Activated CD4-positive, alpha-beta memory T cell treated with anti-CD3 and anti-CD28 coated beads for 36 hours (primary cell): Measurements from ENCODE around the gene FSTL3. TPM values are rescaled to one million over a fixed set of nuclear protein-coding genes. Genes with fewer than 3 reads are reported as not detected.

Source experiments
- CTCF ChIA-PET: fragments of 350-600 bp; sonication (Branson Sonifier 250); formaldehyde crosslinking; loops from one replicate; lab custom pipeline; 2021; ENCODE audit warnings: antibody characterized with exemption, inconsistent platforms; lab: Charles Lee
- POLR2A ChIA-PET: fragments of 350-600 bp; sonication (Branson Sonifier 250); formaldehyde crosslinking; loops from one replicate; lab custom pipeline; 2021; ENCODE audit warnings: antibody characterized with exemption; lab: Charles Lee
- DNase-seq: peaks from one replicate; pipeline ENCODE4 v3.0.0-alpha.2; 2020
- H3K27ac Mint-ChIP-seq: one replicate; pipeline ENCODE4 v1.8.0; 2021; ENCODE audit warnings: mixed read lengths
- H3K27me3 Mint-ChIP-seq: one replicate; pipeline ENCODE4 v1.8.0; 2021; ENCODE audit warnings: mixed read lengths
- H3K36me3 Mint-ChIP-seq: one replicate; pipeline ENCODE4 v1.8.0; 2021; ENCODE audit warnings: mixed read lengths
- H3K4me1 Mint-ChIP-seq: one replicate; pipeline ENCODE4 v1.8.0; 2021; ENCODE audit warnings: low read depth, mixed read lengths
- H3K4me3 Mint-ChIP-seq: one replicate; pipeline ENCODE4 v1.8.0; 2021; ENCODE audit warnings: mild to moderate bottlenecking, mixed read lengths
- H3K9me3 Mint-ChIP-seq: one replicate; pipeline ENCODE4 v1.8.0; 2021; ENCODE audit warnings: mixed read lengths
- intact Hi-C: fragments of 100-400 bp; cut with micrococcal nuclease; formaldehyde crosslinking; loops from one replicate; pipeline ENCODE4 v1.15.1; 2023
- total RNA-seq, 2 experiments: library from RNA; stranded (reverse); gene quantifications; one replicate each; pipeline ENCODE4 v1.2.3, GENCODE V29; 2021

Gene FSTL3
- total RNA-seq, 2 experiments from 2014 or later, result 5.7 to 6.0 TPM

DNA sequence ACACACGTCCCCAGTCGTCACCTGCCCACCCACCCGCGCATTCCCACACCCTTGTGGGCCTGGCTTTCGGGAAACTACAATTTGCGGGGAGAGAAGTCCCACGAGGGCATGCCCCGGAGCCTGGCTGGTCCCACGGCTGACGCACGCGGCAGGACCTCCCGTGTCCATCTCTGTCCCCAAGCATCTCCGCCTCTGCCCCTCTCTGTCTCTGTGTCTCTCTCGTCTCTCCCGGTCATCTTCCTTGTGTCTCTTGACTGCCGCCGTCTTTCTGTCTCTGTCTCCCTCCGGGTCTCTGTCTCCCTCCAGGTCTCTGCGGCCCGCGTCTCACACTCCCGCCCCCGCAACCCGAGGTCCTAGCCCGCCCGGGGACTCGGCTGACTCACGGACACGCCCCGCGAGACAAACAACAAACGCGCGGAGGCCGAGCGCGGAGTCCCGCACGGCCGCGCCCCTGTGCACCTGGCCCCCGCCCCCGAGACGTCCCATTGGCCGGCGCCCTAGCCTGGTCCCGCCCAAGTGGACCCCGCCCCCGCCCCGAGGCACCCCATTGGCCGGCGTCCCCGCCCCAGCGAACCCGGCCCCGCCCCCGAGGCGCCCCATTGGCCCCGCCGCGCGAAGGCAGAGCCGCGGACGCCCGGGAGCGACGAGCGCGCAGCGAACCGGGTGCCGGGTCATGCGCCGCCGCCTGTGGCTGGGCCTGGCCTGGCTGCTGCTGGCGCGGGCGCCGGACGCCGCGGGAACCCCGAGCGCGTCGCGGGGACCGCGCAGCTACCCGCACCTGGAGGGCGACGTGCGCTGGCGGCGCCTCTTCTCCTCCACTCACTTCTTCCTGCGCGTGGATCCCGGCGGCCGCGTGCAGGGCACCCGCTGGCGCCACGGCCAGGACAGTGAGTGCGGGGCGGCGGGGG lies 36.7 kb upstream of the FSTL3 start, which contains the start of gene FGF22:
FGF22 (plus strand) TSS at position 627 of the 908 bp plus-strand sequence; CDS start at position 674, 47 bp downstream.
- Mint-ChIP-seq H3K27me3 (no peaks in the 10 kb centered on the region), H3K4me3 (peak within 1 kb of the TSS; percentile 65), H3K4me1 (peaks cover 13% of the 10 kb centered on the region), H3K27ac (no peak within 1 kb of the TSS), H3K36me3 (no peaks in the 10 kb centered on the region), H3K9me3 (no peaks in the 10 kb centered on the region)
- POLR2A ChIA-PET, result no interaction called here
- intact Hi-C loops, result loop anchor here (10.0 kb wide), 1 partner anchor 55 kb away; the partner anchor contains the start of gene HCN2
- peak; percentile 96 for DNase-seq
- CTCF ChIA-PET, result no interaction called here

DNA sequence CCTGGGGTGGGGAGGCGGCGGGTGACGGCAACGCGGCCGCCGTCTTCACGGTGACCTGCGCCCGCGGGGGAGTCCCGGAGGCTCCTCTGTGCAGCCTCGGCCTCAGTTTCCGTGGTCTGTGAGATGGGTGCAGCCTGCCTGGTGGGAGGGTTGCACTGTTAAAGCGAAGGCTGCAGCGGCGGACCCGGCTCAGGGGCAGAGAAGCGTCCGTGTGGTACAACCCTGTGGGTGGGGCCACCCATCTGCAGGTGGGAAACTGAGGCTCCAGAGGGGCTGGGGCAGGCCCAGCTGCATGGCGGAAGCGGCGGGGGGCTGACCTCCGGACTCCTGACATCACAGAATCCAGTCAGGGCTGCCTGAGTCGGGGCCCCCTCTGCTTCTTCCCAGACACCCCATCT lies 36.0 kb upstream of the FSTL3 start:
- CTCF ChIA-PET, result no interaction called here
- Mint-ChIP-seq H3K4me3 (no peak overlapping the region), H3K4me1 (peaks cover 13% of the 10 kb centered on the region), H3K9me3 (no peaks in the 10 kb centered on the region), H3K36me3 (no peaks in the 10 kb centered on the region), H3K27ac (no peak overlapping the region), H3K27me3 (no peaks in the 10 kb centered on the region)
- no peak for DNase-seq
- intact Hi-C loops, result no loop called here
- POLR2A ChIA-PET, result no interaction called here

DNA sequence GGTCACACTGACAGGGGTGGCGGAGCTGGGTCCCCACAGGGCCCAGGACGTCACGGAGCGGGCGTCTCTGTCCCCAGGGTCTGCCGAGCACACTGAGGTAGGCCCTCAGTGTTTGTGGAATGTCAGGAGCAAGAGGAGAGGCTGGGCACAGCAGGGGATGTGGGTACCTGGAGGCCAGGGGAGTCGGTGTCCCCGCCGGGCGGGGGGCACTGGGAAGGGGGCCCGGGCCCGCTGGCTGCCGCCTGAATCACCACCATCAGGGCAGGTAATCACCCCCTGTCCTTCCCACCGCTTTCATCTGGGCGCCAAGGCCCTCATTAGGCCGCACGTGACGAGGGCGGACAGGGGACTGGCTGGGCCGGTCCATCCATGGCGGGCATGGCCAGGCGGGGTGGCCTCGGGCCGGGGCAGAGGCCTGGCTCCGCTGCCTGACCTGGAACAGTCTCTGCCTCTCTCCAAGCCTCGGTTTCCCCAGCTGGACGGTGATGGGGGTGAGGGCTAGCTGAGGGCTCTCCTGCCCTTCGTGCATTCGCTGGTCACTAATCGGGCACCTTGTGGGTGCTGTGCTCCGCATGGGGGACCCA lies 35.5 kb upstream of the FSTL3 start:
- CTCF ChIA-PET, result no interaction called here
- Mint-ChIP-seq H3K36me3 (no peaks in the 10 kb centered on the region), H3K4me1 (peaks cover 13% of the 10 kb centered on the region), H3K4me3 (no peak overlapping the region), H3K27me3 (no peaks in the 10 kb centered on the region), H3K9me3 (no peaks in the 10 kb centered on the region), H3K27ac (no peak overlapping the region)
- POLR2A ChIA-PET, result no interaction called here
- no peak for DNase-seq
- intact Hi-C loops, result no loop called here

DNA sequence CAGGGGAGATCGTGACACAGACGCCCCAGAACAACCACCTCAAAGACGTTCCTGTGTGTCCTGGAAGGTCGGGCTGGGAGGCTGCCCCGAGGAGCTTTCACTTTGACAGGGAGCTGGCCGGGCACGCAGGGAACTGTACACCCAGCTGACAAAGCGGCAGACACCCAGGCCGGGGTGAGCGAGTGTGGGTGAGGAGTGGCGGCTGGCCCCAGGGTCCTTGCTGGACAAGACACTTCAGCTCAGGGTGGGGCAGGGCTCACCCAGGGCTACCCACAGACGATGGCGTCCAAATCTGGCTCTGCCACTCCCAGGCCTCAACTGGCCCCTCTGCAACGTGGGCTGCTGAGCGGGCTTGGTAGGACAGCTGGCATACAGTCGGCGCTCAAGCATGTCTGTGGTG lies 34.5 kb upstream of the FSTL3 start:
- H3K27me3 Mint-ChIP-seq, result no peaks in the 10 kb centered on the region
- ChIA-PET POLR2A (no interaction called here), CTCF (no interaction called here)
- no peaks in the 10 kb centered on the region for H3K9me3 Mint-ChIP-seq
- no peak overlapping the region for H3K27ac Mint-ChIP-seq
- no peak for DNase-seq
- intact Hi-C loops, result no loop called here
- H3K36me3 Mint-ChIP-seq, result peaks cover 4% of the 10 kb centered on the region
- no peak overlapping the region for H3K4me3 Mint-ChIP-seq
- H3K4me1 Mint-ChIP-seq, result peaks cover 13% of the 10 kb centered on the region

DNA sequence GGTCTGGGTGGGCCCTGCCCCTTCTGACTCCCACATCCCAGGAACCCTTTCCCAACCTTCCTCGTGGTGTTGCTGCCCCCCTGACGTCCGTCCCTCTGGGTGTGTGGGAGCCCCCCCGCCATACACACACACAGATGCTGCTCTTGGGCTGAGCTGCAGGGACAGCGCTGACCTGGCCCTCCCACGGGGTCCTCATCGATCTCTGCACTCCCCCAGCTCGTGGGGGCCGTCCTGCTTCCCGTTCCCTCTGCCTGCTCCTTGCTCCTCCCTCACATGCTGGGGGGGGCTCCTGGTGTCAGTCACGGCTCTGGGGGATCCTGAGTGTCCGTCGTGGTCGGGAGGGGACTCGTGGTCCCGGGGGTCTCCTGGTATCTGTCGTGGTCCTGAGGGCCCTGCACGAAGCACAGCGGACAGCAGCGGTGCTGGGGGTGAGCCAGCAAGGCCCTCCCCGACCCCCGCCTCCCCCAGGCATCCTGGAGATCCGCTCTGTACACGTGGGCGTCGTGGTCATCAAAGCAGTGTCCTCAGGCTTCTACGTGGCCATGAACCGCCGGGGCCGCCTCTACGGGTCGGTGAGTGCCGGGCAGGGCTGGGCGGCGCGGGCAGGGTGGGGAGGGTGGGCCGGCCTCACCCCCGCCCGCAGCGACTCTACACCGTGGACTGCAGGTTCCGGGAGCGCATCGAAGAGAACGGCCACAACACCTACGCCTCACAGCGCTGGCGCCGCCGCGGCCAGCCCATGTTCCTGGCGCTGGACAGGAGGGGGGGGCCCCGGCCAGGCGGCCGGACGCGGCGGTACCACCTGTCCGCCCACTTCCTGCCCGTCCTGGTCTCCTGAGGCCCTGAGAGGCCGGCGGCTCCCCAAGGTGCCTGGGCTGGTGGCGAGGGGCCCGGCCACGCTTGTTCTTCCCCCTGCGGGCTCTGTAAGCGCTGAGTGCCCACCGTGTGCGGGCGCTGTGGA lies 33.1 kb upstream of the FSTL3 start:
- H3K27ac Mint-ChIP-seq, result no peak overlapping the region
- no peak overlapping the region for H3K4me3 Mint-ChIP-seq
- ChIA-PET POLR2A (no interaction called here), CTCF (no interaction called here)
- peaks cover 13% of the 10 kb centered on the region for H3K4me1 Mint-ChIP-seq
- H3K9me3 Mint-ChIP-seq, result no peaks in the 10 kb centered on the region
- intact Hi-C loops, result no loop called here
- DNase-seq, result no peak
- peaks cover 8% of the 10 kb centered on the region for H3K36me3 Mint-ChIP-seq
- no peaks in the 10 kb centered on the region for H3K27me3 Mint-ChIP-seq

DNA sequence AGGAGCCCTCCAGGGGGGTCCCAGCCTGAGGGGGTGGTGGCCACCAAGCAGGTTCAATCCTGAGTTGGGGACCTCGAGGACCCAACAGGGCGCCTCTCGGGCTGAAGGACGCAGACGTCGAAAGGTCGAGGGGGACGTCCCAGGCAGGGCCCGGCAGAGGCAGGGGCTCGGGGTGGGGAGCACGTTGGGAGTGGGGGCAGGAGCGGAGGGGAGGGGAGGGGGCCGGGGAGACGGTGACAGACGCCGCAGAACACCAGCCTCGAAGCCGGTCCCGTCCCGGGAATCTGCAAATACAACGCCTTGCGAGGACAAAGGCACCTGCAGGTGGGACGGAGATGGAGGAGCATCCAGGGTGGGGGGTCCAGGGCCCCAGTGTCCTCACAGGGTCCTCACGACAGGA lies 32.5 kb upstream of the FSTL3 start:
- Mint-ChIP-seq H3K36me3 (peaks cover 10% of the 10 kb centered on the region), H3K4me1 (peaks cover 8% of the 10 kb centered on the region), H3K9me3 (no peaks in the 10 kb centered on the region), H3K27me3 (no peaks in the 10 kb centered on the region), H3K27ac (no peak overlapping the region), H3K4me3 (no peak overlapping the region)
- no peak for DNase-seq
- intact Hi-C loops, result no loop called here
- POLR2A ChIA-PET, result no interaction called here
- CTCF ChIA-PET, result no interaction called here

DNA sequence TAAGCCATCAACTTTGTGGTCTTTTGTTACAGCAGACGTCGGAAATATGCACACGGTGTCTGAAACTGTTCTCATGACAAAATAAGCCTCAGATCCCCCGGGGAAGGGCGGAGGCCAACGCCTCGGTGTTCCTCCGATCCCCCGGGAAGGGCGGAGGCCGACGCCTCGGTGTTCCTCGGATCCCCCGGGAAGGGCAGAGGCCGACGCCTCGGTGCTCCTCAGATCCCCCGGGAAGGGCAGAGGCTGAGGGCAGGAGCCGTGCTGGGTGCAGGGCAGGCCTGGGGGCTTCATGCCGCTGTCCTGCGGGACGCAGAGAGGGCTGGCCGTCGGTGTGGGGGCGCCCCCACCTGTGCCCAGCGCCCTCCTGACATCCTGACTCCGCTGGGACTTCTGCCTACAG lies 31.8 kb upstream of the FSTL3 start:
- Mint-ChIP-seq H3K4me1 (peaks cover 2% of the 10 kb centered on the region), H3K27ac (no peak overlapping the region), H3K9me3 (no peaks in the 10 kb centered on the region), H3K36me3 (peaks cover 11% of the 10 kb centered on the region), H3K4me3 (no peak overlapping the region), H3K27me3 (no peaks in the 10 kb centered on the region)
- ChIA-PET CTCF (no interaction called here), POLR2A (no interaction called here)
- DNase-seq, result no peak
- intact Hi-C loops, result no loop called here

DNA sequence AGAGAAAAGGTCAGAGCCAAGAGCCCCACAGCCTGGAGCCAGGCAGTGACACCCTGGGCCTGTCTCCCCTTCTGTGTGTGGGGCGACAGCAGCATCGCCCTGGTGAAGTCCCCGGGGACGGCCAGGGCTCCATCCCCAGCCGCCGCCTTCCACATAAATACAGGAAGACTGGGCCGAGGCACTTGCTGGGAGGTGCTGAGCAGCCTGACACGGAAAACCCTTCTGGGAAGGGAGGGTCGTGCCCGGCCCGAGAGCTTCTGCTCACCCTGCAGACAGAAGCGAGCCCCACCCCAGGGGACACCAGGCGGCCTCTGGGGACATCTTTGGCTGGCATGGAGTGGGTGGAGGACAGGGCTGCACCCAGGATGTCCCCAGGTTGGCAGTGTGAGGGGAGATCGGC lies 31.4 kb upstream of the FSTL3 start:
- Mint-ChIP-seq H3K4me1 (no peaks in the 10 kb centered on the region), H3K27ac (no peak overlapping the region), H3K36me3 (peaks cover 13% of the 10 kb centered on the region), H3K27me3 (no peaks in the 10 kb centered on the region), H3K4me3 (no peak overlapping the region), H3K9me3 (no peaks in the 10 kb centered on the region)
- no peak for DNase-seq
- POLR2A ChIA-PET, result no interaction called here
- CTCF ChIA-PET, result interaction anchor here (0.6 kb wide), 1 partner anchor 108 kb away, joined by 4 read pairs; no protein-coding TSS in a partner anchor
- intact Hi-C loops, result no loop called here

DNA sequence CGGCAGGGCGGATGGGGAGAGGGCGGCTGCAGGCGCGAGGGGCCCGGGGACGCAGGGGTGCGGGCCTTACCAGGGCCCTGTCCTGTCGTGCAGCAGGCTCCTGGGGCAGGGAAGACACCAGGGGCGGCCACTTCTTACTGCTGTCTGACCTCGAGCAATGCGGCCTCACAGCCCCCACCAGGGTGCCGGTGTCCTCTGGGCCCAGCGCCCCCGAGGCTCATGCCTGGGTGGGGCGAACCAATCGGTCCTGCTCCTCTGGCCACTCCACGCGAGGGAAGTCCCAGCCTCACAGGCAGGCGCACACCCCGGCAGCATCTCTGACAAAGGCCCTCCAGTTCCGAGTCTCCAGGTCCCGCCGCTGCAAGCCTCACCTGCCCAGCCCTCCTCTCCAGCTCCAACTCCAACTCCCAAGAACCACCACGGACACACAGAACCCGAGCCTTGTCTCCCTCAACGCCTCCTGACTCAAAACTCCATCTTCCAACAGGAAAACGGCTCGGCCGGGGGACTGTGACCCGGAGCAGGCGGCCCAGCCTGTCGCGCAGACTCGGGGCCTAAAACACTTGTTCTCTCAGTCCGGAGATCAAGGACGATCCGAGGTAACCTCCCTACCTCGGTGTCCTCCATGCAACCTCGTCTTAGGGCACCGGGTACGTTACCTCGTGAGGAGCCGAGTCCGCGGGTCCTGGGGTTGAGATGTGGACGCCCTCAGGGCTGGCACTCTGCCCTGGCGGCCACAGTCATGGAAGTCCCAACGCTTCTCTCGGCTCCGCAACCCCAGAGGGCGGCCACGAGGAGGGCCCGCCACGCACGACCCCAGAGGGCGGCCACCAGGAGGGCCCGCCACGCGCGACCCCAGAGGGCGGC lies 30.0 kb upstream of the FSTL3 start:
- POLR2A ChIA-PET, result no interaction called here
- intact Hi-C loops, result no loop called here
- Mint-ChIP-seq H3K27ac (peak overlapping the region; percentile 51), H3K4me1 (no peaks in the 10 kb centered on the region), H3K4me3 (no peak overlapping the region), H3K9me3 (no peaks in the 10 kb centered on the region), H3K36me3 (peaks cover 15% of the 10 kb centered on the region), H3K27me3 (no peaks in the 10 kb centered on the region)
- CTCF ChIA-PET, result no interaction called here
- DNase-seq, result no peak

DNA sequence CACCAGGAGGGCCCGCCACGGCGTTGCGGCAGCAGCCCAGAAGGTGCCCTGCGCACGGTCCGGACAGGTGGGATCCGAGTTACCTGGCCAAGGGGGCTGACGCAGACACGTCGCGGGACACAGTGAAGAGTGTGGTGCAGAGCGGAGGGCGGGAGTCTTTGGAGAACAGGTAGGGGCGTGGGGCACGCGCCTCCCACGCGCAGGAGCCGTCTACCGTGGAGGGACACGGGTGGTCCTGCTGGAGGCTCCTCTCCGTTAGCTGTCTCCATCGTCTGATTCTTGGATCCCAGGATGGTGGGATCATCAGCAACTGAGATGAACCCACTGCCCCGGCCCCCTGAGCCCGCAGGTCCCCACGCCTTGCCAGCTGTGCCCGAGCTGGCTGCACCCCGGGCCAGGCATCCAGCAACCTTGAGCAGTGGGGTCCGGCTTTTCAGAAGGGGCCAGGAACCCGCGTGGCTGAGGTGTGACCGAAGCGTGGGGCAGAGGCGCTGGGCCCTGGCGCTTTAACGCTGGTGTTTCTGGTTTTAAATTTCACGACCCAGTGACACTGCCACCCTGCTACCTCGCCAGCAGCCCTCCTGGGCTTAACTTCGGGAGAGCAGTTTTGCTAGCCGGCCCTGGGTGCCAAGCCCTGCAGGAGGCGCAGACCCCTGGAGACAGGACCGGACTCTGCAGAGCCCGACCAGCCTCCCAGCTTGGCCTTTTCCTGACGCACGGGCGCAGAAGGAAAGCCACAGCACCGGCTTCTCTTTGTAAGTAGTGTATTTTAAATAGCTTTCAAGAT lies 29.2 kb upstream of the FSTL3 start:
- Mint-ChIP-seq H3K9me3 (no peaks in the 10 kb centered on the region), H3K4me1 (no peaks in the 10 kb centered on the region), H3K4me3 (no peak overlapping the region), H3K36me3 (peaks cover 15% of the 10 kb centered on the region), H3K27me3 (no peaks in the 10 kb centered on the region), H3K27ac (no peak overlapping the region)
- intact Hi-C loops, result no loop called here
- POLR2A ChIA-PET, result no interaction called here
- no peak for DNase-seq
- CTCF ChIA-PET, result no interaction called here
